GM21423 (cell line): Measurements from ENCODE around the gene ATXN3.

Source experiments
- ATAC-seq: cut with Tn5 transposase; IDR thresholded peaks from one replicate; pipeline ENCODE4 v1.9.1; 2021; ENCODE audit warnings: mild to moderate bottlenecking, moderate library complexity; ENCODE audit not compliant: unreplicated experiment

Gene ATXN3

DNA sequence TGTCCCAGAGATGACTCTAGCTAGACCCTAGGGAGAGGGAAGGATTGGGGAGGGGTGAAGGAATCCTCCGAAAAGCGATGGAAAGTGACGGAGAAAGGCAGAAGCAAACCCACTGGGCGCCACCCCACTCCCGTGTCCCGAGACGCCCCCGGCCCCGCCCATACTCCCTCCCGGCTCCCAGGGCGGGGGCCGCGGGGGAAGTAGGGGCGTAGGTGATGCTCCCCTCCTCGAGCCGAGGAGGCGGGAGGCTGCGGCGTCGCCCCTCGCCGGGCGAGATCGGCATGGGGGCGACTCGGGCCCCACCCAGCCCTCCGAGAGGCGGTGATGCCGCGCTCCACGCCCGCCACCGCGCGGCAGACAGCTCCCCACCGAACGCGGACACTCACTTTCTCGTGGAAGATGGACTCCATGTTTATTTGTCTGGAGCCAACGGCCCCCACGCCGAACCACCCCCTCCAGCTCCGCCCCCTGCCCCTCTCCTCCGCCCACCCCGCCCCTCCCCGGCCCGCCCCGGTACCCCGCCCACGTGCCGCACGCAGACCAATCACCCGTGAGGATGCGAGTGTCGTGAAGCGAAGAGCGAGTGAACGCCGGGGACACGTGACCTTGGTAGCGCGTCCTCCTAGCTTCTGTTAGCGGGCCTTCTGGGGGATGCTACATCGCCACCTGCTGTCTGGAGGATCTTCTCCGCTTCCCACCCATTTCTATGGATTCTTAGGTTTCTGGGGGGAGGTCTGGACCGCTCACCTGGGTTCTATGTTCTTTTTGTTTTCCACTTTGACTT is at the start of gene ATXN3:
Gene ATXN3, minus strand, starts transcription at position 440 of the 784 bp plus-strand sequence. Its CDS starts 30 bp downstream, at position 410.
- ATAC-seq, result peak; percentile 85

DNA sequence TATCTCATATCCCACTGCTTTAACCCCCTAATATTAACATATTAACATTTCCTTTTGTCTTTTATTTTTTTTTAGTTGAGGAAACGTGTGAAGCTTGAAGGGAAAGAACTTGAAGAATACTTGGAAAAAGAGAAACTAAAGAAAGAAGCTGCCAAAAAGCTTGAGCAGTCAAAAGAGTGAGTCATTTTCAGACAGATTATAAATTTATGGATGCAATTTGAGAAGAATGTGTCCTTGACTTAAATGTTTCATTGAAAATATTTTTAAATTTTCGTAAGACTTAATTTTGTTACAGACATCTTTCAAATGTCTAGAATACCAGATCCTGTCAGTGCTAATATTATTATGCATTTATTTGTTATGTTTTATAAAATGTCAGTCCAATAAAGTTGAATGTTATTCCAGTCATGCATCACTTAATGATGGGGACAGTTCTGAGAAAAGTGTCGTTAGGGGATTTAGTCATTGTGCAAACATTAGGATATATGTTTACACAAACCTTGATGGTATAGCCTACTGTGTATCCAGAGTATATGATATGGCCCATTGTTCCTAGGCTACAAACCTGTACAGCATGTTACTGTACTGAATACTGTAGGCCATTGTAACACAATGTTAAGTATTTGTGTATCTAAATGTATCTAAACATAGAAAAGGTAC is 48.0 kb upstream of the ATXN3 start:
- no peak for ATAC-seq

DNA sequence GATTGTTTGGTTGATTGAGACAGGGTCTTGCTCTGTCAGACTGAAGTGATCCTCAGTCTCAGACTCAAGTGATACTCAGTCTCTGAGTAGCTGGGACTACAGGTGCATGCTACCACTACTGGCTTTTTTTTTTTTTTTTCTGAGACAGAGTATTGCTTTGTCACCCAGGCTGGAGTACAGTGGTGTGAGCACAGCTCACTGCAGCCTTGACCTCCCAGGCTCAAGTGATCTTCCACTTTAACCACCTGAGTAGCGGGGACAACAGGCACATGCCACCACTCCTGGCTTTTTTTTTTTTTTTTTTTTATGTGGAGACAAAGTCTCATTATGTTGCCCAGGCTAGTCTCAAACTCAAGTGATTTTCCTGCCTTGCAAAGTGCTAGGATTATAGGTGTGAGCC is 47.2 kb upstream of the ATXN3 start:
- no peak for ATAC-seq

DNA sequence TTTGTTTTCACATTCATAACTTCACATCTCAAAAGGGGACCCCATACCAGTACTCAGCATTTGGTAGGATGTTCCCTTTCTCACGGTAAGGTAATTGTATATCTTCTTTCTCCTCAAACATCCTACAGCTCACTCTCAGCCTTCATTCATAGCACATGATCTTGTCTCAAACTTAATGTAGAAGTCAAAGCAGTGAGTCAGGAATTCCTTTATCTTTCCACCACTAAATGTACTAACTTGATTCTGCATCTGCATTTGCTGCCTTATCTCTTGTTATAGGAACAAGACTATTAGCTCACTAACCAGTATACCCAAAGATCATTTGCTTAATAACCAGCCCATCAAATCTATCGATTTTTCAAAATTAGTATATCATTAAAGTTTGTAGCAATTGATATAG is 38.3 kb upstream of the ATXN3 start:
- ATAC-seq, result no peak

DNA sequence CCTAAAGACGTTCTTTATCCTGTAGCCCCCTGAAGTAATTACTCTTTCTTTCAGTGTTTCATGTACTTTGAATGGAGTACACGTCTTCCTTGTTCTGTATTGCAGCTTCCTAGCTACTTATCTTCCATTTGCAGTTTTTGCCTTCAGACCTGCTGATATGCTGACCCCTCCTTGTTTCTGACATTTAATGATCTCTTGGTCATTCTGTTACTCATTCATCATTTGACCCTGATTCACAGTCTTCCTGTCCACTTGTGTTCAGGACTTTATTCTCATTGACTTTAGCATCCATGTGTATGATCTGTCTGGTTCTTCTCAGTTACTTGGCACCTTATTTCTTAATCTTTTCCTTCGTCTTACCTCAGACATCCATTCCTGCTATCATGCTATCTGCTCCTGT is 37.6 kb upstream of the ATXN3 start:
- no peak for ATAC-seq

DNA sequence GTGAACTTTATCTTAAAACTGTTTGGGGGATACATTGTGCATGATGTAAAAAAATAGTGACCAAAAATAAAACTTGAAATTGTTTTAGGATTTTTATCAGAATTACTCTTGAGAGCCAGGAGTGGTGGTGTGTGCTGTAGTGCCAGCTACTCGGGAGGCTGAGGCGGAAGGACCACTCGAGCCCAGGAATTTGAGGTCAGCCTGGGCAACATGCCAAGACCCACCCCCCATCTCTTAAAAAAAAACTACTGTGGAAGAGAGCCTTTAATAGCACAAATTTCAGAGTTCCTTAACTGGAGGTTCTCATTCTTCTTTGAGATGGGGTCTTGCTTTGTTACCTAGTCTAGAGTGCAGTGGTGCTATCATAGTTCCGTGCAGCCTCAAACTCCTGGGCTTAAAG is 36.9 kb upstream of the ATXN3 start:
- no peak for ATAC-seq

DNA sequence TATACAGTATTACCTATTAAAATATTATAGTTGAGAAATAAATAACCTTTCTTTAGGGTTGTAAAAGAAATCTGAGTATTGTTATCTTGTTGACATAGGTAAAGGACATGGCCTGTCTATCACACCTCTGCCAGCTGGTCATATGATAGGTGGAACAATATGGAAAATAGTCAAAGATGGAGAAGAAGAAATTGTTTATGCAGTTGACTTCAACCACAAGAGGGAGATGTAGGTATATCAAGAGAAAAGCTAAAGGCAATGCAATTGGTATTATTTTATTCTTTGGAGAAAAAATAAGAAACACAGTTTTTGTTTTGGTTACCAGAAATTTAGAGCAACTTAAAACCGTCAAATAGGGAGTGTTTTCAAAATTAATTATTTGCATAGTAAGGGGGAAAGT is 28.9 kb upstream of the ATXN3 start:
- ATAC-seq, result no peak

DNA sequence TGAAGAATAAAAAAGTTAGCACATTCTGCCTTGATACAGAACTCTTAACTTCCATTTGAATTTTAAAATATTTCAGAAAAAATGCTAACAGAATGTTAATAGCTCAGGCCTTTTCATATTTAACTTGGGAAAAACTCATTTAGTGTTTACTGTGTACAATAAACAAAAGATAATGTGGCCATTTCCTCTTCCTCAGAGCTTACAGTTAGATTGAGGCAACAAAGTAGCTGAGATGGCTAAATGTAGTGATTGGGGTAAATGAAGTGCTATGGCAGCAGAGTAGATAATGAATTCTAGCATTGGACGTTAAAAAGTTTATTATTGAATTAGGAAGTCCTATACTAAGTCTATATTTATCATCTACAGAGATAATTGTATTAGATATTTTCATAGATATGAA is 28.1 kb upstream of the ATXN3 start:
- no peak for ATAC-seq

DNA sequence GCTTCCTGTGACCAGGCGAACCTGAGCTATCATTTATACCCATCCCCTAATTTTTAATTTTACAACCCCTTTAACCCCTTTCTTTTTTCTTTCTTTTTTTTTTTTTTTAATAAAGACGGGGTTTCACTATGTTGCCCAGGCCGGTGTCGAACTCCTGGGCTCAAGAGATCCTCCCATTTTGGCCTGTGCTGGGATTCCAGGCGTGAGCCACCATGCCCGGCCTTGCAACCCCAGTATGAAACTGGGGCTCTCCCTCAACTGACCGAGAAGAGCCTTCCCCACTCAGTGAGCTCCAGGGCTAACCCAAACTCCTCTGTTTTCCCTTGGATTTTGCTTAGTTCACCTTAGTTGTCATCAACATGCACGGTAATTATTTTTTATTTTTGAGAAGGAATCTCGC is 16.4 kb upstream of the ATXN3 start:
- no peak for ATAC-seq

DNA sequence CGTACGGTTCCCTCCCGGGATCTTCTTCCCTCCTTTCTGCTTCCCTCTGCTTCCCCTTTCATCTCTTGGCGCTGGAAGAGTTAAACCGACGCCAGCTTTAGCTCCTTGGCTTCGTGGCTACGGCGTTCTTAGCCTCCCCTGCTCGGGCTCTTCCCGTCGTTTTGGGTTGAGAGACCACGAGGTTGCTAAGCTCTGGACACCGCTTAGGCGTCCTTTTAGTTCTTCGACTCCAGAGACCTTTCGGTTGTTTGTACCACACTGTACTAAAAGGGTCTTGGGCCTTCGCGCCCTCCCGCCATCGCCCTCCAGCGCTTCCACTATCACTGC is 15.9 kb upstream of the ATXN3 start:
- ATAC-seq, result no peak

DNA sequence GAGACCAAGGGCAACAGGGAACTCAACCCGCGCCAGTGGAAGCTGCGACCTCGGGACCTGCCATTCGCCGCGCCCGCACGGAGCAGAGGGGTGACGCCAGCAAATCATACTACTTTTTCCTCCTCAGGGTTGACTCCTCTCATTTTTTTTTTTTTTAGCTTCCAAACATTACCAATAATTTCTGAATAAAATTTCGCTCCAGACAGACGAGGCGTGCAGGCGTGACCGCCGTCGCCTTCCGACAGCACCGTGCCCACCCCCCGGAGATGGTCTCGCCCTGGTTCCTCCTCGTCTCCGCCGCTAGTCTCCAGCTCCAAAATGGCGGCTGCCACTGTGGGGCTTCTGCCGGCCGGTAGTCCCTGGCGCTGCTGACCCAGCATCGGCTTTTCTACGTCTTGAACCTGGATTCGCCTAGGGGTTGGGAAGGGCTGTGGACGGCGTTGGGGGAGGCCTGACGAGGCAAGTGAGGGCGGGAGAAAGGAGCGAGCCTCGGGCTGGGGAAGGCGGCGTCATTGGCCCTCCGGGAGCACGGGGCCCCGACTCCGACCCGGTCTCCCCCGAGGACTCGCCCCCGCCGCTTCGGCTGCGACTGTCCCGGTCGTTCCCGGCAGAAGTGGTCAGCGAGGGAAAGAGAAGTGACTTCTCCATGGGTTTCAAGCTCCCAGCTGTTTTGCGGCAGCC is 15.4 kb upstream of the ATXN3 start, which contains the start of the genes CPSF2 and NDUFB1:
Gene CPSF2, plus strand, starts transcription at position 300 of the 681 bp plus-strand sequence. CDS start 9,016 bp downstream, outside the sequence.
Gene NDUFB1, minus strand, starts transcription at position 37 of the 681 bp plus-strand sequence. CDS start 4,069 bp downstream, outside the sequence.
- ATAC-seq, result peak; percentile 84

DNA sequence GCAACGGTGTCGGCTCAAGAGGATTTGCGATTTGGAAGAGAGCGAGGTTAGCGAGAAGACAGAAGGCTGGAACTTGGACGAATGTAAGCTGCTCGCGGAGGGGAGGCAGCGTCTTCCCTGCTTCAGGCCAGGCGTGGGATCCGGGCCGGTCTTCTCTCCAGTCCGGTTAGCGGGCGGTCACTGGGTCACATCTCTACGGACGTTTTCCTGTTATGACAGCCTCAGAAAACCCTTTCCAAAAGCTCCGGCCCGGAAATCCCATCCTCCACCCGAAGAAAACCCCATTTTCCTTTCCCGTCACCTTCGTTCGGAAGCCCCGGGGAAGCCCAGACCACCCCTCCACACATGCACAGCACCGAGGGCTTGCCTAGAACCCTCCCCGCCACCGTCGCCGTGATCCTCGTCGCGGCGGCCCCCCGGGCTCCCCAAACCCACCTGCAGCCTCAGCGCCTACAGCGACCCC is 14.9 kb upstream of the ATXN3 start:
- ATAC-seq, result peak; percentile 11

DNA sequence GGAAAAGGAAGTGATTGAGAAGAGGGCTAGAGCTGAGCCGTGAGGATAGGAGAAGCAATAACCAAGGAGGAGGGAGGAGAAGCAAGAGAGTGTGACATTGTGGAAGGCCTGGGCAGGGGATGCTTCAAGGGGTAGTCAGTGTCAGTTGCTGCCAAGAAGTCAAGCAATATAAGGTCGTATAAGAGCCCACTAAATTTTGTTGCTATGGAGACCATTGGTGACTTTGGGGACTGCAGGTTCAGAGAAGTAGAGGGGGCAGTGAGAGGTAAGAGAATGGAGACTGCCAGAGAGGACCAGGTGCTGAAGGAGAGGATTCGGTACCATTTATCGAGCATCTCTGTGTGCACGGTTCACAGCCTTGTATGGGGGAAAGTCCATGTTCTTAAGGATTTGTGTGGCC is 3.1 kb upstream of the ATXN3 start:
- ATAC-seq, result no peak

DNA sequence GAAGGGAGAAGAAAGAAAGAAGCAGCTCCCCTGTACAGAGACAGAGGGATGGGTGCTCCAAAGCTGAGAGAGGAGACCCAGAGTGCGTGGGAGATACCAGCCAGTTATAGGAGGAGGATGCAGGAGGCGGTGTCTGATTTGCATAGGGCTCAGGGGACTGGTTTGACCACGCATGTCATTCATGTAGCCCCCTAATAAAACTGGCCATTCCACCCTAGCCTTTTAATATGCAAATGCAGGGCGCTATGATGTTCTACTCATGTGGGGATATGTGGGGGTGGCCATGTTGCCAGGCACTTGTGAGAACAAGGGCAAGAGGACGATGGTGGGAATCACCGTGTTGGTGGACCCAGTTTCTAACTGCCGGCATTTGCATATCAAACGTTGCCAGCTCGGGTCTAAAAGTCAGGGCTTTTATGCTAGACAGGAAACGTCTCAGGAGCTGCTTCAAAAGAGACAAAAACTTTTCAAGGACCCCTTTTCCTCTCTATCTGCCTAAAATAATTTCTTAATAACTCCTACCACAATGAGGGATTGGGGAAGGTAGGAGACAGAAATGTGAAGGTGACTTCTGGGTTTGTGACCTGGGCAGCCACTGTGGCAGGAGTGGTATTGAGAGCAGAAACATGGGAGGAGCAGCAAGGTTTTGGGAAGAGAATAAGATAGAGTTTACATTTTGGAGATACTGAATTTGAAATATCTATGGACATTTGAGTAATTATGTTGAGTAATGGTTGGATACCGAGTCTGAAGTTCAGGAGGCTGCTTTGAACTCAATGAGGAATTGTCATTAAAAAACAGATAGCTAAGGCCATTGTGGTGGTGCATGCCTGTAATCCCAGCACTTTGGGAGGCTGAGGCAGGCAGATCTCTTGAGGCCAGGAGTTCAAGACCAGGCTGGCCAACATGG is 2.2 kb upstream of the ATXN3 start:
- ATAC-seq, result no peak

DNA sequence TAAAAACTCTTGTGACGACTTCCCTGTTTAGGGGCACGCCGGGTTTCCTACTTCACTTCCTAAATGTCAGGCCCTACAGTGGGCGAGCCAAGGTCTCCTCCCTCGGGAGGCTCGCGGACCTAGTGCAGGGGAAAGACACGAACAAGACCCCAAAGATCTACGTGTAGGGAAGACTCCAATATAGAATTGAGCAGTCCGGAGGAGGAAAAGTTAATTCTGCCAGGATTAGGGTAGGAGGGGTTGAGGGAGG is 564 bp downstream of the ATXN3 start:
- ATAC-seq, result peak; percentile 20

DNA sequence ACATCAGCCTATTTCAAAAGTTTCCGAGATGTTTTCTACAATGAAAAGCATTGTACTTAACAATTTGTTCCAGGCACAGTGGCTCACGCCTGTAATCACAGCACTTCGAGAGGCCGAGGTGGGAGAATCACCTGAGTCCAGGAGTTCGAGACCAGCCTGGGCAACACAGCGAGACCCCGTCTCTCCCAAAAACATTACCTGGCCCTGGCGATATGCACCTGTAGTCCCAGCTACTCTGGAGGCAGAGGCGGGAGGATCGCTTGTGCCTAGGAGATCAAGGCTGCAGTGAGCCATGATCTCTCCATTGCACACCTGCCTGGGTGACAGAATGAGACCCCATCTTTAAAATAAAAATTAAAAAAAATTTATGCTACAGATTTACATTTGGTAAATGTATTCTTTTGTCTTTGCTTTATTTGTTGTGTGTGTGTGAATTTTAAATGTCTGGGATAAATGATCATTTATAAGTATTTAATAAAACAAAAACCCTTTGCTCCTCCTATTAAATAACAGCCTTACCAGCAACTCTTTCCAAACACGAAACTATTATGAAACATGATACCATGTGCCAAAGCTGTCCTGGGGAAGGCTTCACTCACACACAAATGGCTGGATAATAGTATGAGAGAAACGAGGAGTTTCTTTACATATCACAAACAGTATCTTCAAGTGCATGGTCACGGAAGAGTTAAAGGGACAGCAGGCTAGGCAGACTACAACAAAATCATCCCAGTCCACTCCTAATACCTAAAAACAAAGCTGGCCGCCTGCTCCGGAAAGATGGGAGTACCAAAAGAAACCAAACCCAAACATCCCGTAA is 1.1 kb downstream of the ATXN3 start:
- no peak for ATAC-seq

DNA sequence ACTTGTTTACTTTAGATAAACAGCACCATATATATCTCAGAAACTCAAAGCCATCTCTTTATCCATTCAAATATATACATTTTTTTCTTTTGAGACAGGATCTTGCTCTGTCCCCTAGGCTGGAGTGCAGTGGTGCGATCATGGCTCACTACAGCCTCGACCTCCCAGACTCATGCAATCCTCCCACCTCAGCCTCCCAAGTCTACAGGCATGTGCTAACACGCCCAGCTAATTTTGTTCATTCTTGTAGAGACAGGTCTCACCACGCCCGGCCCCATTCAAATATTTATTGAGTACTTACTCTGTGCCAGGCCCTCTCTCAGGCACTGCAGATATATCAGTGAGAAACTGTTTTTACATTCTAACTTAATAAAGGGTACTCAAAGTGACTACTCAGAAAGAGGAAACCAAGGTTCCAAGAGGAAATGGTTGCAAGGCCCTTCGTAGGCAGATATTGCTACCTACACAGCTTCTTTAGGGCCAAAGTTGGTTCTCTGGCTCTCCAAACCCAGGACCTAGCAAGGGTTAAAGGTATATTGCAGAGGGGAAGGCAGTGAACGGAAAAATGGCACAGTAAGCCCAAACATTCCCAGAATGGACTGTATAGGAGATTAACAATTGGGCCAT is 2.9 kb downstream of the ATXN3 start:
- no peak for ATAC-seq

DNA sequence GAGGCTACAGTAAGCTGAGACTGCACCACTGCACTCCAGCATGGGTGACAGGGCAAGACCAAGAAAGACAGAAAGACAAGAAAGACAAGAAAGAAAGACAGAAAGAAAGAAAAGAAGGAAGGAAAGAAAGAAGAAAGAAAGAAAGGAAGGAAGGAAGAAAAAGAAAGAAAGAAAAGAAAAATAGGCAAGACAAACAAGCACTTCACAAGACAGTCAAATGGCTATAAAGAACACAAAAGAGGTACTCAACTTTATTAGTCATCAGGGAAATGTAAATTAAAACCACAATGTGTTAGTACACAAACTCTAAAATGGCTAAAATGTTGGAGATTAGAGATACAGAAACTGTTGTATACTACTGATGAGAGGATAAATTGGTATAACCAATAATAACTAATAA is 6.6 kb downstream of the ATXN3 start:
- no peak for ATAC-seq

DNA sequence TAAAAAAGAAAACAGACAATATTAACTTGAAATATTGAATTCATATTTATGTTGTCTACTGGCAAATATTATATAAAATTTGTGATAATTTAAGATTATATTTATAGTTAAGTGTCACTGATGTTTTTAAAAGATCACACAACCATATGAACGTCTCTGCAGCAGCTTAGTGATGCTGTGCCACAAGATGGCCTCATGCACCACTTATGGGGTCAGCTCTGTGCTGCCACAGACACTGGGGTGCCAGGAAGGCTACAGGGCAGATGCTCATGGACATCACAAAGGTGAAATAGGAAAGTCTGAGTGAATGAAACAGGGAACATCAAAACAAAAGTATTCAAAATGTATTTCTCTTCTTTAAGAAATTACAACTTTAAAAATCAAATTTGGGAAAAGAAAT is 13.1 kb downstream of the ATXN3 start:
- no peak for ATAC-seq

DNA sequence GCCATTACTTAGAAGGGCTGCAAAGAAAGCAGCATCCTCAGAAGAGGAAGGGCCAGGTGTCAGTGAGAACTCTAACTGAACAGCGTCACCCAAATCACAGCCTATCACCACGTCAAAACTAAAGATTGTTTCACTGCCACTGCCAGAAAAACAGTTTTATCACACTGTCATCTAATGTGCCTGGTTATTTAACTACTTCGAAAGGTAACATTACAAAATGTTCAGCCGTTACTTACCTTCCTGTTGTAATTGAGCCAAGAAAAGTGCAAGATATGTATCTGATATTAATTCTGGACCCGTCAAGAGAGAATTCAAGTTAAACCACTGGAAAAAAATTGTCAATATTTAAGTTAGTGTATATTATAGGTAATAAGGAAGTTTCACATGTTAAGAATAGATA is 17.9 kb downstream of the ATXN3 start:
- no peak for ATAC-seq
